Ishikawa (cell line): ENCODE results near the gene MON2.

Experiments
- CEBPB ChIP-seq: IDR thresholded peaks from 2 replicates; pipeline ENCODE4 v1.6.1; 2012
- CREB1 ChIP-seq: IDR thresholded peaks from 2 replicates; pipeline ENCODE4 v1.6.1; 2012; ENCODE audit warnings: low read depth
- EGR1 ChIP-seq: IDR thresholded peaks from 2 replicates; pipeline ENCODE4 v1.6.1; 2012
- EP300 ChIP-seq: IDR thresholded peaks from 2 replicates; pipeline ENCODE4 v1.6.1; 2012; ENCODE audit warnings: borderline replicate concordance
- FOXM1 ChIP-seq: IDR thresholded peaks from 2 replicates; pipeline ENCODE4 v1.6.1; 2012; ENCODE audit warnings: low read depth, borderline replicate concordance
- NFIC ChIP-seq: IDR thresholded peaks from 2 replicates; pipeline ENCODE4 v1.6.1; 2012
- RAD21 ChIP-seq: IDR thresholded peaks from 2 replicates; pipeline ENCODE4 v1.6.1; 2012; ENCODE audit warnings: low read depth
- TAF1 ChIP-seq: IDR thresholded peaks from 2 replicates; pipeline ENCODE4 v1.6.1; 2012; ENCODE audit warnings: low read depth, mild to moderate bottlenecking
- TCF12 ChIP-seq: IDR thresholded peaks from 2 replicates; pipeline ENCODE4 v1.6.1; 2012; ENCODE audit warnings: low read depth
- TEAD4 ChIP-seq: IDR thresholded peaks from 2 replicates; pipeline ENCODE4 v1.6.1; 2012
- YY1 ChIP-seq: IDR thresholded peaks from 2 replicates; pipeline ENCODE4 v1.6.1; 2012; ENCODE audit warnings: low read depth
- ZBTB7A ChIP-seq: IDR thresholded peaks from 2 replicates; pipeline ENCODE4 v1.6.1; 2012; ENCODE audit warnings: low read depth
- TF ChIP-seq, protein P1 (sequence below): IDR thresholded peaks from 2 replicates; pipeline ENCODE4 v1.6.1; 2012
- TF ChIP-seq, protein P2 (sequence below): IDR thresholded peaks from 2 replicates; pipeline ENCODE4 v1.6.1; 2012
- TF ChIP-seq, protein P3 (sequence below): IDR thresholded peaks from 2 replicates; pipeline ENCODE4 v1.6.1; 2012; ENCODE audit warnings: low read depth, mild to moderate bottlenecking

Gene MON2, protein sequence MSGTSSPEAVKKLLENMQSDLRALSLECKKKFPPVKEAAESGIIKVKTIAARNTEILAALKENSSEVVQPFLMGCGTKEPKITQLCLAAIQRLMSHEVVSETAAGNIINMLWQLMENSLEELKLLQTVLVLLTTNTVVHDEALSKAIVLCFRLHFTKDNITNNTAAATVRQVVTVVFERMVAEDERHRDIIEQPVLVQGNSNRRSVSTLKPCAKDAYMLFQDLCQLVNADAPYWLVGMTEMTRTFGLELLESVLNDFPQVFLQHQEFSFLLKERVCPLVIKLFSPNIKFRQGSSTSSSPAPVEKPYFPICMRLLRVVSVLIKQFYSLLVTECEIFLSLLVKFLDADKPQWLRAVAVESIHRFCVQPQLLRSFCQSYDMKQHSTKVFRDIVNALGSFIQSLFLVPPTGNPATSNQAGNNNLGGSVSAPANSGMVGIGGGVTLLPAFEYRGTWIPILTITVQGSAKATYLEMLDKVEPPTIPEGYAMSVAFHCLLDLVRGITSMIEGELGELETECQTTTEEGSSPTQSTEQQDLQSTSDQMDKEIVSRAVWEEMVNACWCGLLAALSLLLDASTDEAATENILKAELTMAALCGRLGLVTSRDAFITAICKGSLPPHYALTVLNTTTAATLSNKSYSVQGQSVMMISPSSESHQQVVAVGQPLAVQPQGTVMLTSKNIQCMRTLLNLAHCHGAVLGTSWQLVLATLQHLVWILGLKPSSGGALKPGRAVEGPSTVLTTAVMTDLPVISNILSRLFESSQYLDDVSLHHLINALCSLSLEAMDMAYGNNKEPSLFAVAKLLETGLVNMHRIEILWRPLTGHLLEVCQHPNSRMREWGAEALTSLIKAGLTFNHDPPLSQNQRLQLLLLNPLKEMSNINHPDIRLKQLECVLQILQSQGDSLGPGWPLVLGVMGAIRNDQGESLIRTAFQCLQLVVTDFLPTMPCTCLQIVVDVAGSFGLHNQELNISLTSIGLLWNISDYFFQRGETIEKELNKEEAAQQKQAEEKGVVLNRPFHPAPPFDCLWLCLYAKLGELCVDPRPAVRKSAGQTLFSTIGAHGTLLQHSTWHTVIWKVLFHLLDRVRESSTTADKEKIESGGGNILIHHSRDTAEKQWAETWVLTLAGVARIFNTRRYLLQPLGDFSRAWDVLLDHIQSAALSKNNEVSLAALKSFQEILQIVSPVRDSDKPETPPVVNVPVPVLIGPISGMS (N-terminal part only)

DNA sequence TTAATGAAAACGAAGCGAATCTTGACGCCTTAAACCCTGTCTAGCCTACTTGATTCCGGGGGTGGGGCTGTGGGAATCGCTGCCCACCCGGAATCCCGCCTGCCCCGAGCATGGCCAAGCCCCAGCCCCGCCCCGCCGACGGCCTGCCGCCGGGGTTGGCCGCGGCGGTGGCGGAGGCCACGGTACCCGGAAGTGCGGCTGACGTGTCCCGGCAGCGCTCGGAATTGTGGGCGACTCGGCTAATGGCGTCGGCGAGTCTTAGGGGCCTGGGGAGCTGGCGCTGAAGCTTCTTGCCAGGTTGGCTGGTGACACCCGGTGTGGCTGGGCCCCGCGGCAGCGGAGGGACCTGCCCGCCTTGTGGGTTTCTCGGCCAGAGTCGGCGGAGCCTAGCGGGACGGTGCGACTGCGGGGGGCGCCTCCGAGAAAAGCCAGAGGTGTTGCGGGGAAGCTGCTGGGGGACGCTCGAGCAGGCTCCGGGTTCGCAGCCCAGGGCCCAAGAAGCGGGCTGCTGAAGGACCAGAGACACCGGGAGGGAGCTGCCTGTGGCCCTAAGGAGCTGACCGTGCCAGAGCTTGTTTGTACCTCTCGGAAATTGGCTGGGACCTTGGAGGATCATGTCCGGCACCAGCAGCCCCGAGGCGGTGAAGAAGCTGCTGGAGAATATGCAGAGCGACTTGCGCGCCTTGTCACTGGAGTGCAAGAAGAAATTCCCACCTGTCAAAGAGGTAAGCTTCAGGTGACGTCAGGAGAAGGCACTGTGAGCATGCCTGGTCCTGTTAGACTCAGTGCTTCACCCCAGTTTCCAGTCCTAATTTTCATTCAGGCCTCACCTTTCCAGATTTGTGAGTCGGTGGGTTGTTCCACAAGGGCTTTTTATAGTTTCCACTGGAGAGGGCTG is at the start of gene MON2:
Gene MON2, plus strand, starts transcription at position 233 of the 898 bp plus-strand sequence. Its CDS starts 382 bp downstream, at position 615.
- TF ChIP-seq ZBTB7A, result no peak
- TF ChIP-seq FOXM1, result no peak
- TF ChIP-seq, protein P1, sequence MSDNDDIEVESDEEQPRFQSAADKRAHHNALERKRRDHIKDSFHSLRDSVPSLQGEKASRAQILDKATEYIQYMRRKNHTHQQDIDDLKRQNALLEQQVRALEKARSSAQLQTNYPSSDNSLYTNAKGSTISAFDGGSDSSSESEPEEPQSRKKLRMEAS, result peak; percentile 60
- peak; percentile 98 for TF ChIP-seq YY1
- TF ChIP-seq RAD21, result no peak
- TF ChIP-seq EP300, result no peak; the same call in 1 of the 2 replicates
- peak; percentile 25; the same call in 1 of the 2 replicates for TF ChIP-seq EGR1
- peak; percentile 35; the same call in 1 of the 2 replicates for TF ChIP-seq NFIC
- TF ChIP-seq TEAD4, result no peak
- TF ChIP-seq CEBPB, result no peak
- TF ChIP-seq, protein P2, sequence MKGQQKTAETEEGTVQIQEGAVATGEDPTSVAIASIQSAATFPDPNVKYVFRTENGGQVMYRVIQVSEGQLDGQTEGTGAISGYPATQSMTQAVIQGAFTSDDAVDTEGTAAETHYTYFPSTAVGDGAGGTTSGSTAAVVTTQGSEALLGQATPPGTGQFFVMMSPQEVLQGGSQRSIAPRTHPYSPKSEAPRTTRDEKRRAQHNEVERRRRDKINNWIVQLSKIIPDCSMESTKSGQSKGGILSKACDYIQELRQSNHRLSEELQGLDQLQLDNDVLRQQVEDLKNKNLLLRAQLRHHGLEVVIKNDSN, result peak; percentile 54; the same call in 1 of the 2 replicates
- TF ChIP-seq CREB1, result peak; percentile 89
- peak; percentile 71 for TF ChIP-seq TCF12
- TF ChIP-seq TAF1, result peak; percentile 99
- TF ChIP-seq, protein P3, sequence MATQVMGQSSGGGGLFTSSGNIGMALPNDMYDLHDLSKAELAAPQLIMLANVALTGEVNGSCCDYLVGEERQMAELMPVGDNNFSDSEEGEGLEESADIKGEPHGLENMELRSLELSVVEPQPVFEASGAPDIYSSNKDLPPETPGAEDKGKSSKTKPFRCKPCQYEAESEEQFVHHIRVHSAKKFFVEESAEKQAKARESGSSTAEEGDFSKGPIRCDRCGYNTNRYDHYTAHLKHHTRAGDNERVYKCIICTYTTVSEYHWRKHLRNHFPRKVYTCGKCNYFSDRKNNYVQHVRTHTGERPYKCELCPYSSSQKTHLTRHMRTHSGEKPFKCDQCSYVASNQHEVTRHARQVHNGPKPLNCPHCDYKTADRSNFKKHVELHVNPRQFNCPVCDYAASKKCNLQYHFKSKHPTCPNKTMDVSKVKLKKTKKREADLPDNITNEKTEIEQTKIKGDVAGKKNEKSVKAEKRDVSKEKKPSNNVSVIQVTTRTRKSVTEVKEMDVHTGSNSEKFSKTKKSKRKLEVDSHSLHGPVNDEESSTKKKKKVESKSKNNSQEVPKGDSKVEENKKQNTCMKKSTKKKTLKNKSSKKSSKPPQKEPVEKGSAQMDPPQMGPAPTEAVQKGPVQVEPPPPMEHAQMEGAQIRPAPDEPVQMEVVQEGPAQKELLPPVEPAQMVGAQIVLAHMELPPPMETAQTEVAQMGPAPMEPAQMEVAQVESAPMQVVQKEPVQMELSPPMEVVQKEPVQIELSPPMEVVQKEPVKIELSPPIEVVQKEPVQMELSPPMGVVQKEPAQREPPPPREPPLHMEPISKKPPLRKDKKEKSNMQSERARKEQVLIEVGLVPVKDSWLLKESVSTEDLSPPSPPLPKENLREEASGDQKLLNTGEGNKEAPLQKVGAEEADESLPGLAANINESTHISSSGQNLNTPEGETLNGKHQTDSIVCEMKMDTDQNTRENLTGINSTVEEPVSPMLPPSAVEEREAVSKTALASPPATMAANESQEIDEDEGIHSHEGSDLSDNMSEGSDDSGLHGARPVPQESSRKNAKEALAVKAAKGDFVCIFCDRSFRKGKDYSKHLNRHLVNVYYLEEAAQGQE, result no peak

DNA sequence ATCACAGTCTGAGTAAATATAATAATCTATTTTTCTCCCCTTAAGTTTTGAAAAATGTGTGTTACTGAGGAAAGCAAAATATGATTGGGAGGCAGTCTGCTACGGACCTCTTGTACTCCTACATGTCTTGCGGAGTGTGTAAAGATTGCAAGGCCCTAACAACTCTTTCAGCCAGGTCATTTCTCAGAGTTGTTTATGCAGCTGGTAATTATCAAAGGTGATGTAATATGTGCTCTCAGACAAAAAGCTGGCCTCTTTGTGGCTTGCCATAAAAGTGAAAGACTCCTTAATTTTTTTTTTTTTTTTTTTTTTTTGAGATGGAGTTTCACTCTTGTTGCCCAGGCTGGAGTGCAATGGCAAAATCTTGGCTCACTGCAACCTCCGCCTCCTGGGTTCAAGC is 40.5 kb upstream of the MON2 start:
- TF ChIP-seq CEBPB (no peak), TCF12 (no peak), ZBTB7A (no peak), NFIC (no peak), TAF1 (no peak)

DNA sequence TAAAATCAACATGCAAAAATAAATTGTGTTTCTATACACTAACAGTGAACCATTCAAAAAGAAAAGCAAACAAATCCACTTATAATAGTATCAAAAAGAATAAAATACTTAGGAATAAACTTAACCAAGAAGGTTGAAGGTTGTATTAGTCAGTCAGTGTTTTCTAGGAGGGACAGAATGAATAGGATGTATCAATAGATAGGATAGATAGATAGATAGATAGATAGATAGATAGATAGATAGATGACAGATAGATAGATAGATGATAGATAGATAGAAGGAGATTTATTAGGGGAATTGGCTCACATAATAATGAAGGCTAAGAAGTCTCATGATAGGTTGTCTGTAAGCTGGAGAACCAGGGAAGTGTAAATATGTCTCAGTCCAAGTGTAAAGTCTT is 37.2 kb upstream of the MON2 start:
- TF ChIP-seq TEAD4 (no peak), EGR1 (no peak), ZBTB7A (no peak), CEBPB (no peak), YY1 (no peak), TCF12 (no peak), TAF1 (no peak), EP300 (no peak), FOXM1 (no peak), NFIC (no peak), CREB1 (no peak)
- TF ChIP-seq, protein P3, result no peak
- TF ChIP-seq, protein P2, result no peak

DNA sequence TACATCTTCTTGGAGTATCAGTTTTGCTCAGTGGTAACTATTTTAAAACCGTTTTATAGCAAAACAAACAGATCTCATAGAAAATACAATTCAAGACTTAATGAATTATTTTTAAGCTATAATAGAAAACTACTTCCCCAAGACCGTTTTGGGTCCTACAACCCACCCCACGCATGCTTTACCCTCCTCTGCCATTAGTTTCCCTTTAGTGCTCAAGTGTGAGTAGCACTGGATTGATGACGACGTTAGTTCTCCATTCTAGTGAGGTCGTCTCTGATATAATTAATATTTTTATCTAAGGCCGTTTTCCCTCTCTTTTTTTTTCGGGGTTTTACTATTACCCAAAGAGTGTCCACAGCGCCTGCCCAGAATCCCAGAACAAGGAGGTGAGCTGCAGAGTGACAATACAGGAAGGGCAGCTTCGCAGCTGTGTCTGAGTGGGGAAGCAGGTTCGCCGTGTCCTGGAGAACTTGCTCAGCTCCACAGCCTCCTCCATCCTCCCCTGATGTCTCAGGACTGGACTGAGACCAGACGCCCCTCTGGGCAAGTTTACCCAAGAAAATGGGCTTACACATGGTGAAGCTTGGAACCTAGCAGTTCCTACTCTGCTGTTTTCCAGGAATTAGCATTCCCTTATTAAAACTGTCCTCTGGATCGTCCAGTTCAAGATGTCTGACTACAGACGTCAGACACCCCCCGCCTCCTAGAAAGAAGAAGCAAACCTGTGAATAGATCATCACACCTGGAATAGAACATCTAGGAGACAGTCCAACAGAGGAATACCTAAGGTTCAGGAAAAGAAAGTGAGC is 31.9 kb upstream of the MON2 start:
- TF ChIP-seq CREB1 (no peak), RAD21 (no peak), FOXM1 (no peak), EP300 (no peak), TCF12 (no peak)
- TF ChIP-seq, protein P1, result no peak
